ENCODE measurements around the gene MRPL34. TPM values are rescaled to one million over a fixed set of nuclear protein-coding genes. Genes with fewer than 3 reads are reported as not detected.

Gene MRPL34
- total RNA-seq, 1 donor from 2014 or later, result 23.7 TPM

- FAIRE-seq, result no peak
- Histone ChIP-seq H3K36me3 (ENCODE audit: control insufficient read depth, insufficient read depth, low read length) (peaks cover 21% of the 10 kb centered on the region), H3K27me3 (ENCODE audit: control insufficient read depth, insufficient read depth, low read length) (no peaks in the 10 kb centered on the region), H3K4me3 (ENCODE audit: low read depth, low read length) (no peak overlapping the region)
- TF ChIP-seq, protein P1, sequence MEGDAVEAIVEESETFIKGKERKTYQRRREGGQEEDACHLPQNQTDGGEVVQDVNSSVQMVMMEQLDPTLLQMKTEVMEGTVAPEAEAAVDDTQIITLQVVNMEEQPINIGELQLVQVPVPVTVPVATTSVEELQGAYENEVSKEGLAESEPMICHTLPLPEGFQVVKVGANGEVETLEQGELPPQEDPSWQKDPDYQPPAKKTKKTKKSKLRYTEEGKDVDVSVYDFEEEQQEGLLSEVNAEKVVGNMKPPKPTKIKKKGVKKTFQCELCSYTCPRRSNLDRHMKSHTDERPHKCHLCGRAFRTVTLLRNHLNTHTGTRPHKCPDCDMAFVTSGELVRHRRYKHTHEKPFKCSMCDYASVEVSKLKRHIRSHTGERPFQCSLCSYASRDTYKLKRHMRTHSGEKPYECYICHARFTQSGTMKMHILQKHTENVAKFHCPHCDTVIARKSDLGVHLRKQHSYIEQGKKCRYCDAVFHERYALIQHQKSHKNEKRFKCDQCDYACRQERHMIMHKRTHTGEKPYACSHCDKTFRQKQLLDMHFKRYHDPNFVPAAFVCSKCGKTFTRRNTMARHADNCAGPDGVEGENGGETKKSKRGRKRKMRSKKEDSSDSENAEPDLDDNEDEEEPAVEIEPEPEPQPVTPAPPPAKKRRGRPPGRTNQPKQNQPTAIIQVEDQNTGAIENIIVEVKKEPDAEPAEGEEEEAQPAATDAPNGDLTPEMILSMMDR (IDR thresholded peaks at IDR 0.05; ENCODE audit: insufficient read depth, low read length, severe bottlenecking), result no peak
- DNase-seq (ENCODE audit: low read depth), result no peak
Observed at GRCh38 chr19:17322854-17323253, 17.2 kb downstream of the MRPL34 start.

GRCh38 chr19:17323300-17323963 lies 17.8 kb downstream of the MRPL34 start:
- no peaks in the 10 kb centered on the region for H3K27me3 ChIP-seq (ENCODE audit: control insufficient read depth, insufficient read depth, low read length)
- H3K4me3 ChIP-seq (ENCODE audit: low read depth, low read length), result no peak overlapping the region
- peaks cover 21% of the 10 kb centered on the region for H3K36me3 ChIP-seq (ENCODE audit: control insufficient read depth, insufficient read depth, low read length)
- DNase-seq (ENCODE audit: low read depth), result no peak
- TF ChIP-seq, protein P1 (IDR thresholded peaks at IDR 0.05; ENCODE audit: insufficient read depth, low read length, severe bottlenecking), result no peak
- no peak for FAIRE-seq

DNA sequence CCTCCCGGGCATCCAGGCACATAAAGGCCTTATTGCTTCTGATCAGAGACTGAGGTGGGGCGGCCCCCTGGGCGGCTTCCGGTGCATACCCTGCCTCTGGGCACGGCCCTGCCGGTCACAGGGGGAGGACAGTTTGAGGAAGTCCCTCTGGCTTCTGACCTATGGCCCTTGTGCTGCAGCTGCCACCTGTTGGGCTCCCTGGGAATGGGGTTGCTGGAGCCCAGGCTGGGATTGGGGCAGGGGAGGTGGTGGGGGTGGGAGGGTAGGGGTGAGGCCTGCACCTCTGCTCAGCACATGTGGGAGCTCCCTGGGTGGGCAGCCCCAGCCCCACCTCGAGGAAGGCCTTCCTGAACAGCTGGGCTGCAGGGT lies 18.3 kb downstream of the MRPL34 start:
- Histone ChIP-seq H3K4me3 (ENCODE audit: low read depth, low read length) (no peak overlapping the region), H3K27me3 (ENCODE audit: control insufficient read depth, insufficient read depth, low read length) (no peaks in the 10 kb centered on the region), H3K36me3 (ENCODE audit: control insufficient read depth, insufficient read depth, low read length) (peaks cover 21% of the 10 kb centered on the region)
- TF ChIP-seq, protein P1 (IDR thresholded peaks at IDR 0.05; ENCODE audit: insufficient read depth, low read length, severe bottlenecking), result no peak
- FAIRE-seq (no peak), DNase-seq (ENCODE audit: low read depth) (no peak)

DNA sequence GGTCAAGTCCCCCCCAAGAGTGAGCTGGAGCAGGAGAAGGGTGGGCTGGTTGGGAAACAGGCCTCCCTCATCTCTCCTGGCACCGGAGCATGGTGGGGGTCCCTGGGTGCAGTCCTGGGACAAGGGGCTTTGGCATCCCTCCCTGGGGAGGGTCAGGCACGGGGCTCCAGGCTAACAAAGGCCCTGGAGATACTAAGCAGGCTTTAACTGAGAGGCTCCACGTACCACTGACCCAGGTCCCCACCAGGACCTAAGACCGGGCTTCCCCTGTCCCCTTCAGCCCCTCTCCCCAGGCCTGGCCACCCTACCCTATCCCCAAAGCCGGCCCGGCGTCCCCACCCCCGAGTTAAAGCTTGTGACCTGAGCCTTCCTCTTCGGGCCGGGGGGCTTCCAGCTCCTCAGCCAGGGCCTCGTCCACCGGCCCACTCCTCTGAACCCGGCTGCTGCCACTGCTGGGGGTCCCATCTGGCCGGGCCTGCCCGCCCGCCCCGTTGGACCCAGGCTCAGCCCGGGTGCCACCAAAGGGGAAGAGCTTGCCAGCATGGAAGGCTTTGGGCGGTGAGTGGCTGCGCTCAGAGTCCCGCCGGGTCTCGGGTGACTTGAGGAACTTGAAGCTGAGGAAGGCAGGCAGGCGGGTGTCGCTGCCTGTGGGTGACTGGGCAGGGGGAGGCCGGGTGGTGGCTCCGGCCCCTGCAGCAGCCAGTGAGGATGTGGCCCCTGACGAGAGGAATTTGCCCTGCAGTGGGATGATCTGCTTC lies 18.9 kb downstream of the MRPL34 start:
- no peak for FAIRE-seq

DNA sequence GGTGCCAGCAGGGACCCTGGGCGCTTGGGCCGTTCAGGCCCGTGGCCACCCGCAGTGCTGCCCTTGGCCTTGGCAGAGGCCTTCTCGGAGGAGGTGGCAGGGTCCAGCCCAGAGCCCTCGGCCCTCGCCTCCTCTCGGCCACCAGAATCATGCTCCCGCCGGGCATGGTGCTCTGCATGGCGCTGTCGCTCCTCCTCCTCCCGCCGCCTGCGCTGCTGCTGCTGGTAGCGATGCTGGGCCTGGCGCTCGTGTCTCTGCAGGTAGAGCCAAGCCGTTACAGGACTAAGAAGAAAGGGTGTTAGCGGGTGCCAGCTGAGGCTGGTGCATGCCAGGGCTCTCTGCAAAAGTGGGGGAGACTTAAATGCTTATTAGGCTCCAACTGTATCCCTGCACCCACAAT lies 19.5 kb downstream of the MRPL34 start:
- peaks cover 12% of the 10 kb centered on the region for H3K36me3 ChIP-seq (ENCODE audit: control insufficient read depth, insufficient read depth, low read length)
- no peak for DNase-seq (ENCODE audit: low read depth)
- TF ChIP-seq, protein P1 (IDR thresholded peaks at IDR 0.05; ENCODE audit: insufficient read depth, low read length, severe bottlenecking), result no peak
- H3K4me3 ChIP-seq (ENCODE audit: low read depth, low read length), result no peak overlapping the region
- no peak for FAIRE-seq
- H3K27me3 ChIP-seq (ENCODE audit: control insufficient read depth, insufficient read depth, low read length), result peaks cover 7% of the 10 kb centered on the region

More for the DNA sequence above, 18.9 kb downstream of the MRPL34 start:
- Histone ChIP-seq H3K27me3 (ENCODE audit: control insufficient read depth, insufficient read depth, low read length) (peaks cover 3% of the 10 kb centered on the region), H3K36me3 (ENCODE audit: control insufficient read depth, insufficient read depth, low read length) (peaks cover 16% of the 10 kb centered on the region), H3K4me3 (ENCODE audit: low read depth, low read length) (no peak overlapping the region)
- no peak for DNase-seq (ENCODE audit: low read depth)
- TF ChIP-seq, protein P1 (IDR thresholded peaks at IDR 0.05; ENCODE audit: insufficient read depth, low read length, severe bottlenecking), result no peak

Measured in bronchial epithelial cell (primary cell).